Ishikawa (cell line): ENCODE results near the gene ST6GALNAC3.

Source experiments
- EGR1 ChIP-seq: IDR thresholded peaks from 2 replicates; pipeline ENCODE4 v1.6.1; 2012
- YY1 ChIP-seq: IDR thresholded peaks from 2 replicates; pipeline ENCODE4 v1.6.1; 2012; ENCODE audit warnings: low read depth
- TF ChIP-seq, protein P1 (sequence below): IDR thresholded peaks from 2 replicates; pipeline ENCODE4 v1.6.1; 2012; ENCODE audit warnings: low read depth, mild to moderate bottlenecking
- TF ChIP-seq, protein P2 (sequence below): IDR thresholded peaks from 2 replicates; pipeline ENCODE4 v1.6.1; 2012

DNA sequence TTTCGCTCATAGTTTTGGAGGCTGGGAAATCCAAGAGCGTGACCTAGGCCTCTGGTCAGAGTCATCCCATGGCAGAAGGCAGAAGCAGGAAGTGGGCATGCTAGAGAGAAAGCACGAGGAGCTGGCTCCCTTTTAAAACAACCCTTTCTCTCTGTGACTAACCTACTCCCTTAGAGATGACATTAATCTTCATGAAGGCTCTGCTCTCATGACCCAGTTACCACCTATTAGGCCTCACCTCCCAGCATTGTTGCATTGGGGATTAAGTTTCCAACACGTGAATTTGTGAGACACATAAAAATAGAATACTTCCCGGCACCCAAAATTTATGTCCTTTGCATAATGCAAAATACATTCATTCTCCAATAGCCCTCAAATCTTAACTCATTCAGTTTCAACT, 569.6 kb downstream of the ST6GALNAC3 start:
- TF ChIP-seq, protein P1, sequence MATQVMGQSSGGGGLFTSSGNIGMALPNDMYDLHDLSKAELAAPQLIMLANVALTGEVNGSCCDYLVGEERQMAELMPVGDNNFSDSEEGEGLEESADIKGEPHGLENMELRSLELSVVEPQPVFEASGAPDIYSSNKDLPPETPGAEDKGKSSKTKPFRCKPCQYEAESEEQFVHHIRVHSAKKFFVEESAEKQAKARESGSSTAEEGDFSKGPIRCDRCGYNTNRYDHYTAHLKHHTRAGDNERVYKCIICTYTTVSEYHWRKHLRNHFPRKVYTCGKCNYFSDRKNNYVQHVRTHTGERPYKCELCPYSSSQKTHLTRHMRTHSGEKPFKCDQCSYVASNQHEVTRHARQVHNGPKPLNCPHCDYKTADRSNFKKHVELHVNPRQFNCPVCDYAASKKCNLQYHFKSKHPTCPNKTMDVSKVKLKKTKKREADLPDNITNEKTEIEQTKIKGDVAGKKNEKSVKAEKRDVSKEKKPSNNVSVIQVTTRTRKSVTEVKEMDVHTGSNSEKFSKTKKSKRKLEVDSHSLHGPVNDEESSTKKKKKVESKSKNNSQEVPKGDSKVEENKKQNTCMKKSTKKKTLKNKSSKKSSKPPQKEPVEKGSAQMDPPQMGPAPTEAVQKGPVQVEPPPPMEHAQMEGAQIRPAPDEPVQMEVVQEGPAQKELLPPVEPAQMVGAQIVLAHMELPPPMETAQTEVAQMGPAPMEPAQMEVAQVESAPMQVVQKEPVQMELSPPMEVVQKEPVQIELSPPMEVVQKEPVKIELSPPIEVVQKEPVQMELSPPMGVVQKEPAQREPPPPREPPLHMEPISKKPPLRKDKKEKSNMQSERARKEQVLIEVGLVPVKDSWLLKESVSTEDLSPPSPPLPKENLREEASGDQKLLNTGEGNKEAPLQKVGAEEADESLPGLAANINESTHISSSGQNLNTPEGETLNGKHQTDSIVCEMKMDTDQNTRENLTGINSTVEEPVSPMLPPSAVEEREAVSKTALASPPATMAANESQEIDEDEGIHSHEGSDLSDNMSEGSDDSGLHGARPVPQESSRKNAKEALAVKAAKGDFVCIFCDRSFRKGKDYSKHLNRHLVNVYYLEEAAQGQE = no peak
- TF ChIP-seq YY1 (no peak), EGR1 (no peak)
- TF ChIP-seq, protein P2, sequence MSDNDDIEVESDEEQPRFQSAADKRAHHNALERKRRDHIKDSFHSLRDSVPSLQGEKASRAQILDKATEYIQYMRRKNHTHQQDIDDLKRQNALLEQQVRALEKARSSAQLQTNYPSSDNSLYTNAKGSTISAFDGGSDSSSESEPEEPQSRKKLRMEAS = no peak
